Thyroid gland (tissue), 4 donors: Measurements from ENCODE around the gene GRM2.

Source experiments
- CTCF ChIP-seq, 6 experiments: fragments of 200-600 bp in 3 of 6; fragments of 450-650 bp in 3 of 6; sonication (generic) in 3 of 6; IDR thresholded peaks; one replicate each; pipeline ENCODE4 v1.5.1; 2016 to 2019; ENCODE audit warnings: antibody characterized with exemption in 6 of 6, mild to moderate bottlenecking in 2 of 6, inconsistent platforms in 1 of 6, moderate library complexity in 1 of 6
- POLR2A ChIP-seq, 2 donors: fragments of 450-650 bp; IDR thresholded peaks; one replicate each; pipeline ENCODE4 v1.6.1; 2017; ENCODE audit warnings: antibody characterized with exemption in 2 of 2, mild to moderate bottlenecking in 2 of 2, moderate library complexity in 1 of 2

GRCh38 chr3:51659942-51660341 is 46.9 kb upstream of the GRM2 start:
- TF ChIP-seq CTCF (IDR thresholded peaks at IDR 0.05) (no peak), POLR2A (IDR thresholded peaks at IDR 0.05) (no peak)
